Gastroesophageal sphincter (tissue), 4 donors: ENCODE data around the gene ZNF76. TPM values are rescaled to one million over a fixed set of nuclear protein-coding genes. Genes with fewer than 3 reads are reported as not detected.

ENCODE experiments used
- ATAC-seq: fragments of 150-250 bp; one replicate; pipeline ENCODE4 v1.9.1; 2016; ENCODE audit warnings: mild to moderate bottlenecking, moderate library complexity
- H3K27ac ChIP-seq, 4 donors: fragments of 200-600 bp; sonication (generic) in 3 of 4; 1 replicate in 3 of 4; 2 replicates in 1 of 4; pipeline ENCODE4 v1.5.1; 2016 to 2019
- H3K27me3 ChIP-seq: fragments of 200-600 bp; sonication (generic); one replicate; pipeline ENCODE4 v1.5.1; 2019
- H3K36me3 ChIP-seq, 2 donors: fragments of 200-600 bp; sonication (generic); one replicate each; pipeline ENCODE4 v1.5.1; 2019; ENCODE audit warnings: control low read depth in 1 of 2
- H3K4me1 ChIP-seq, 3 donors: fragments of 200-600 bp; sonication (generic); 1 replicate in 2 of 3; 2 replicates in 1 of 3; pipeline ENCODE4 v1.5.1; 2016 to 2019; ENCODE audit warnings: control low read depth in 2 of 3
- H3K4me3 ChIP-seq, 2 donors: fragments of 200-600 bp; sonication (generic); one replicate each; pipeline ENCODE4 v1.5.1; 2019; ENCODE audit warnings: mild to moderate bottlenecking in 1 of 2, moderate library complexity in 1 of 2
- H3K9me3 ChIP-seq, 3 donors: fragments of 200-600 bp; sonication (generic); one replicate each; pipeline ENCODE4 v1.5.1; 2017 to 2019; ENCODE audit warnings: control low read depth in 2 of 3
- CTCF ChIP-seq, 4 experiments: fragments of 200-600 bp in 2 of 4; fragments of 450-650 bp in 2 of 4; sonication (generic) in 1 of 4; IDR thresholded peaks; one replicate each; pipeline ENCODE4 v1.5.1; 2017 to 2019; ENCODE audit warnings: antibody characterized with exemption in 4 of 4, mild to moderate bottlenecking in 2 of 4, moderate library complexity in 2 of 4
- EP300 ChIP-seq: sonication (generic); formaldehyde crosslinking; IDR thresholded peaks from one replicate; pipeline ENCODE4 v1.6.1; 2017; ENCODE audit warnings: antibody characterized with exemption, mild to moderate bottlenecking
- POLR2A ChIP-seq, 2 donors: fragments of 450-650 bp; IDR thresholded peaks; one replicate each; pipeline ENCODE4 v1.6.1; 2017; ENCODE audit warnings: antibody characterized with exemption in 2 of 2, mild to moderate bottlenecking in 2 of 2, moderate library complexity in 1 of 2
- POLR2AphosphoS5 ChIP-seq: sonication (generic); formaldehyde crosslinking; IDR thresholded peaks from one replicate; pipeline ENCODE4 v1.6.1; 2017; ENCODE audit warnings: antibody characterized with exemption
- WGBS, 2 donors: methylation state at CpG; one replicate each; pipeline ENCODE4 v1.1.5; 2018; ENCODE audit warnings: low coverage in 1 of 2; 5-methylcytosine and 5-hydroxymethylcytosine counted together
- total RNA-seq, 4 donors: library from RNA; depleted of rRNA; stranded (reverse); fragments of >200 nt; gene quantifications; one replicate each; pipeline ENCODE4 v1.1.0, GENCODE V29; 2016

The ZNF76 gene
- total RNA-seq, 4 donors from 2014 or later, result 21.3 to 46.9 (median 40.1) TPM

DNA sequence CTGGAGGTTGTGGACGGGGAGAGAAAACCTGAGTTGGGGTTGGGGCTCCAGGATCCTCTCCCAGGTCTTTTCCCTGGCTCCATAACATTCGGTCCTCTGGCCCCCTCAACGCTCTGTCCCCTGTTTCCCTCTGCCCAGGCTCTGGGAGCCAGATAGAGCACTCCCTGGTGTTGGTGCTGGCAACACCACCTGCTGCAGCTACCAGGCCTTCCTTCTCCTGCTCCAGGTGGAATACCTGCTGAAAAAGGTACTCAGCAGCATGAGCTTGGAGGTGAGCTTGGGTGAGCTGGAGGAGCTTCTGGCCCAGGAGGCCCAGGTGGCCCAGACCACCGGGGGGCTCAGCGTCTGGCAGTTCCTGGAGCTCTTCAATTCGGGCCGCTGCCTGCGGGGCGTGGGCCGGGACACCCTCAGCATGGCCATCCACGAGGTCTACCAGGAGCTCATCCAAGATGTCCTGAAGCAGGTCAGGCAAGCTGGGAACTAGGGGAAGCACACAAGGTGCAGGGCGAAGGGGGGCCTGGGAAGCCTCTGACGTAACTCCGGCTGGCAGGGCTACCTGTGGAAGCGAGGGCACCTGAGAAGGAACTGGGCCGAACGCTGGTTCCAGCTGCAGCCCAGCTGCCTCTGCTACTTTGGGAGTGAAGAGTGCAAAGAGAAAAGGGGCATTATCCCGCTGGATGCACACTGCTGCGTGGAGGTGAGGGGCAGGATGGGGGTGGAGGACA, 52.7 kb downstream of the ZNF76 start:
- 92% methylated on average over 5 of the region's 19 CpGs; no CpG with 5 or more reads in 1 of the 2 donors for WGBS, 2 donors
- Histone ChIP-seq H3K4me3 (no peak overlapping the region), H3K36me3 (no peaks in the 10 kb centered on the region), H3K27ac (no peak overlapping the region), H3K27me3 (peaks cover 5% of the 10 kb centered on the region), H3K9me3 (no peaks in the 10 kb centered on the region), H3K4me1 (no peaks in the 10 kb centered on the region)
- no peak for ATAC-seq
- TF ChIP-seq EP300, result no peak
- TF ChIP-seq POLR2A (IDR thresholded peaks at IDR 0.05), result no peak
- TF ChIP-seq POLR2AphosphoS5, result no peak
- no peak for TF ChIP-seq CTCF (IDR thresholded peaks at IDR 0.05)

DNA sequence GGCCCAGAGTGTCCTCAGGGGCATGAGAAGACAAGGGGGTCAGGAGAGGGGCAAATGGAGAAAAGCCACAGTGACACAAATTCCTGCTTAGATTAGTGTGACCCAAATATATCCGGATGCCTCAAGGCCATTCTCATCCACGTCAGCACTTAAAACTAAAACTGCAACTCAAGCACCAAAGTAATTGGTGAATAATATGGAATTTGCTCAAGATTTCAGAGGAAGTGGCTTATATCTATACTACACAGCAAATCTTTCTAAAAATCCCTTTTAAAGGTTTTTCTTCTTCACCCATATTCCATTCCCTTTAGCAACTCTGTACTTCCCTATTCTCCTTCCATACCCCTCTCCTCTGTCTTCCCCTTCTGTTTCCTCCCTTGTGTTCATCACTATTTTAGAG, 53.3 kb downstream of the ZNF76 start:
- Histone ChIP-seq H3K4me3 (no peak overlapping the region), H3K9me3 (no peaks in the 10 kb centered on the region), H3K4me1 (peaks cover 0 to 4% (median 3%) of the 10 kb centered on the region in 3 donors), H3K27me3 (peaks cover 5% of the 10 kb centered on the region), H3K27ac (no peak overlapping the region), H3K36me3 (no peaks in the 10 kb centered on the region)
- WGBS, 2 donors, result 59 to 84% methylated on average over 2 of the region's 2 CpGs
- ATAC-seq, result no peak
- TF ChIP-seq POLR2A (IDR thresholded peaks at IDR 0.05) (no peak), POLR2AphosphoS5 (no peak), EP300 (no peak)

GRCh38 chr6:35317483-35318195, 58.1 kb downstream of the ZNF76 start:
- Histone ChIP-seq H3K27ac (peak overlapping the region in 3 of 4 donors; percentile 42 to 76 (median 65)), H3K9me3 (no peaks in the 10 kb centered on the region), H3K4me3 (peak overlapping the region; percentile 20 to 59), H3K4me1 (peaks cover 0 to 20% (median 9%) of the 10 kb centered on the region in 3 donors), H3K27me3 (no peaks in the 10 kb centered on the region), H3K36me3 (peaks cover 0 to 4% of the 10 kb centered on the region in 2 donors)
- TF ChIP-seq POLR2A (IDR thresholded peaks at IDR 0.05), result no peak
- WGBS, 2 donors, result 60 to 68% methylated on average over 3 to 5 of the region's 28 CpGs
- peak; percentile 35 for ATAC-seq

GRCh38 chr6:35318196-35319171, 58.9 kb downstream of the ZNF76 start:
- TF ChIP-seq CTCF (IDR thresholded peaks at IDR 0.05), result peak in 2 of 4 experiments; percentile 20 to 23
- TF ChIP-seq POLR2AphosphoS5, result no peak
- peak overlapping the region in 3 of 4 donors; percentile 65 to 77 (median 76) for H3K27ac ChIP-seq
- H3K36me3 ChIP-seq, result peaks cover 0 to 4% of the 10 kb centered on the region in 2 donors
- WGBS, 2 donors, result 10 to 23% methylated on average over 14 to 24 of the region's 55 CpGs
- ATAC-seq, result peak; percentile 98
- peak overlapping the region; percentile 20 to 59 for H3K4me3 ChIP-seq
- no peaks in the 10 kb centered on the region for H3K9me3 ChIP-seq
- H3K4me1 ChIP-seq, result peaks cover 0 to 20% (median 9%) of the 10 kb centered on the region in 3 donors
- no peaks in the 10 kb centered on the region for H3K27me3 ChIP-seq

- Histone ChIP-seq H3K27me3 (no peaks in the 10 kb centered on the region), H3K4me1 (peaks cover 0 to 20% (median 9%) of the 10 kb centered on the region in 3 donors), H3K27ac (no peak overlapping the region), H3K9me3 (no peaks in the 10 kb centered on the region), H3K36me3 (peaks cover 0 to 4% of the 10 kb centered on the region in 2 donors), H3K4me3 (no peak overlapping the region)
- TF ChIP-seq POLR2A (IDR thresholded peaks at IDR 0.05) (no peak), CTCF (IDR thresholded peaks at IDR 0.05) (no peak), EP300 (no peak), POLR2AphosphoS5 (no peak)
- 96% methylated on average over 8 of the region's 20 CpGs; no CpG with 5 or more reads in 1 of the 2 donors for WGBS, 2 donors
- no peak for ATAC-seq
Measured at GRCh38 chr6:35319346-35320030, 60.0 kb downstream of the ZNF76 start.
